ENCODE results near the gene NKRF.

NKRF gene

DNA sequence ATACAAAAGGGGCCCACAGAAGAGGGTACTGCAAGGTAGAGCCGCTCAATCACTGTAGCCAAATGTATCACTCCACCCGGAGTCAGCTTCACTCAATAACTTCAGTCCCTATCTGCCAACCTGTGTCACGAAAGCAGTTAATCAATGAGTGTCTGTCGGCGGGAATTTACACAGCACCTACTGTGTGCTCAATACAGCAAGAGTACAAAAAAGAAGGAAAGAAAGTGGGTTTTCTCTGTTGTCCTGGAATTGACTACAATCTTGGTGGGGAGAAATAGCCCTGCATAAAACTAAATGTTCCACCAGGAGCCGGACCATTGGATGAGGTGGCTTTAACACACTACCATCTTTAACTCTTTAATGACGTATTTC lies 780 bp upstream of the NKRF start:
- DNase-seq, result no peak

- DNase-seq, result peak; percentile 11
Observed at GRCh38 chrX:119605464-119606279, 552 bp downstream of the NKRF start.

- no peak for DNase-seq
Observed at GRCh38 chrX:119604766-119605463, 1.3 kb downstream of the NKRF start.

- DNase-seq, result no peak
Observed at GRCh38 chrX:119602701-119603255, 3.4 kb downstream of the NKRF start.

DNA sequence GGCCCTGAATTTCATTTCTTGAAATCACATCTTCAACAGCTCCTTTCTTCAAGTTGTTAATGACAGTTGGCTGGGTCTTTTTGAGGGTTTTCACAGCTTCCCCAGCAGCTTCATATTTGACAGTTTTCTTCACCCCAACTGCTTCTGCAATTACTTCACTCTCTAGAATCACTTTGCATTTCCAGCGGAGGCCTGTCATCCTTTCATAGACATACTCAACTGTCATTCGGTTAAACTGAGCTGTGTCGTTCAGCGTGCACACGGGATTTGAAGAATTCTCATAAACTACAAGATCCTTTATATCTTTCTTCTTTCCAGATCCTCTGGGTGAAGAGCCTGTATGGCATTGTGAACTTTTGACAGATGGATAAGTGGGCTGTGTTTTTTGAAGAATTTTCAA lies 16.4 kb downstream of the NKRF start:
- DNase-seq, result no peak

DNA sequence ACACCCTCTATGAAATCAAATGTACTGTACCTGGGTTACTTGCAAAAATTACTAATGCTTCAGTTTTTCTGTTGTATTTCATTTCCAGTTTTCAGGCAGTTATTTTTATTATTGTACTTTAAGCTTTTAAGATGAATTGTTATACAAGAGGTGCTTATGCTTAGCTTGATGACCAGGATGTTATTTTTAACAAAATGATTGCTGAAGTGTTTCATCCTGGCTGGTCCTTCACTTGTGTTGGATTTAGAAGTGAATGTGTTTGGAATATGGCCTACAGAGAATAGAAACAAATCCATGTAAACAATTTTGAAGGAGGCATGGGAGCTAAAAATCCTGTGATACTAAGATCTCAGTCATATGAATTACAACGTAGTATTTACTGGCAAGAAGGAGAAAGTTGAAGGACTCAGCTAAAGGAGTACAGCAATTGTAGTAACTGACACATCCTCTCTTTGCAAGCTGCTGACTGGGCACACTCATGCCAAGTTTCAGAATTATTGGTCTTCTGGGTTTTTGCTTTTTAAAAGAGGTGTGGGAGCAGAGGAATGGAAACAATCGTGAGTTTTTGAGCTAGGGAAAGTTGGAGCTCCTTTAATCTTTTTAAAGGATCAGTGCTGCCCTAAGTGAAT lies 22.7 kb downstream of the NKRF start:
- no peak for DNase-seq

DNA sequence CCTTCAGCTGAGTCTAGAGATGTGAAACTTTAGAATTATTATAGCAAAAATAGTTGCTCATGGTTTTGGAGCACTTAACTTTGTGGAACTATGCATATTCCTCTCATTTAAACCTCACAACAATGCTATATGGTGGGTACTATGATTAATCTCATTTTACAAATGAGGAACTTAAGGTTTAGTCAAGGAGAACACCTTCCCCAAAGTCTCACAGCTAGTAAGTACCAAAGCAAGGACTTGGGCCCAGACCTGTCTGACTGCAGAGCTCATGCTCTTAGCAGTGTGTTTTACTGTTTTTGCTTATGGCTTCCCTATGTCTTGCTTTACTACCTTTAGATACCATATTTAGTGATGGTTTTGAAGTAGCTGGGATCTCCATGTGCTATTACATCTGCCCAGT lies 26.8 kb downstream of the NKRF start:
- no peak for DNase-seq

DNA sequence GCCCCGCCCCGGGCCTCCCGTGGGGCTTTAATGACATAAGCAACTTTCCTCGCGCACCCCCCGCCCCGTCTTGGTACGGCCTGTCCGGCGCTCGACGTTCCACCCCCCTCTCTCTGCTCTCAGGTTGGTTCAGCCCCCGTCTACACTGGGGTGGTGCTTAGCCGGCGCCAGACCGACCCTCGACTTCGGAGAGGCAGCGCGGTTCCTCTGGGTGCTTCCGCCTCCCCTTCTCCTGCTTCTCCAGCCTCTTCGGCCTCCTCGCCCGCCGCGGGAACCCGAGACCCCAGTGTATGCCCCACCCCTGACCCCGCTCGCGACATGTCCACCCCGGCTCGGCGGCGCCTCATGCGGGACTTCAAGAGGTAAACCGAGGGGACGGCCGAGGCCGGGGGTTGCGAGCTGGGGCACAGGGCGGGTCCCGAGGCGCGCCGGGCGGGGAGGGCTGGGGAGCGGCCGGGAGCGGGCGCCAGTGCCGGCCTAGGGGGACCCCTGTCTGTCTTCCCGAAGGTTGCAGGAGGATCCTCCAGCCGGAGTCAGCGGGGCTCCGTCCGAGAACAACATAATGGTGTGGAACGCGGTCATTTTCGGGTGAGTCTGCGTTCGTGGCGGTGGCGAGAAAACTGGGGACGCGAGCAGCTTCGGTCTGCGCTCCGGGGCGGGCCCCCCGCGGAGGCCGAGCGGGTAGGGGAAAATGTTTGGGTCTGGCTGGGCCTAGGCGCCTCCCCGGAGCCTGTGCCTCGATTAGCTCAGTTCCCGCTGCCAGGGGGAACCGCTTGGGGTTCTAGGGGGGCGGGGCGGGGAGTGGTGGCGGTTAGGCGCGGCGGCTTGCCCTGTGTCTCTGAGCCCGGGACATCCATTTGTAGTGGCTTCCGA lies 31.6 kb downstream of the NKRF start, which contains the start of gene UBE2A:
TSS of gene UBE2A (plus strand) at position 170 of the 873 bp plus-strand sequence. CDS start at position 319, 149 bp downstream.
- peak; percentile 90 for DNase-seq

- DNase-seq, result no peak
Observed at GRCh38 chrX:119573840-119574393, 32.3 kb downstream of the NKRF start.

- DNase-seq, result no peak
Observed at GRCh38 chrX:119573222-119573621, 33.0 kb downstream of the NKRF start.

- DNase-seq, result no peak
Observed at GRCh38 chrX:119570351-119570835, 35.8 kb downstream of the NKRF start.

DNA sequence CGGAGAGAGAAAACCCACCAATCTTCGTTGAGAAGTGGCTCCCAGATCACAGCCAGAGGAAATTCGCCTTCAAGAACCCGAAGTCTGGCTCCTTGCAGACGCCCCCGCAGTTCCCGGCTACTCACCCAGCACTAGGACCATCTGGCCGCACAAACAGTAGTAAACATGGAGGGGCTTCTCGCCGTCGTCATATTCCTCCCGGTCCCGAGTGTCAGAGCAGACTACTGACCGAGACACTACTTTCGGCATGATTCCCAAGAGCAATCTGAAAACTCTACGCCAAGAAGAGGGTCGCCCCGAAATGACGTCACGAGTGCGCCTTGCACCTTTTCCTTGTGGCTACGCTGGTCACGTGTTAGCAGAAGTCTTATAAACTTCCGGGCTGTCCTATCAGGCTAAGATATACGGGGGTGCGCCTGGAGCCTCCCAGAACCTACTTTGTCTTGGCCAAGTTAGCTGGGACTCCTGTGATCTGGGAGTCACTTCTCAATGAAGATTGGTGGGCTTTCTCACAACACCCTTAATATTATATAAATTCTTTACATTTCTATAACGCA lies 41.0 kb downstream of the NKRF start, which contains the start of gene STEEP1:
TSS of gene STEEP1 (minus strand) at position 303 of the 557 bp plus-strand sequence. CDS start at position 249, 54 bp downstream.
- peak; percentile 89 for DNase-seq

DNA sequence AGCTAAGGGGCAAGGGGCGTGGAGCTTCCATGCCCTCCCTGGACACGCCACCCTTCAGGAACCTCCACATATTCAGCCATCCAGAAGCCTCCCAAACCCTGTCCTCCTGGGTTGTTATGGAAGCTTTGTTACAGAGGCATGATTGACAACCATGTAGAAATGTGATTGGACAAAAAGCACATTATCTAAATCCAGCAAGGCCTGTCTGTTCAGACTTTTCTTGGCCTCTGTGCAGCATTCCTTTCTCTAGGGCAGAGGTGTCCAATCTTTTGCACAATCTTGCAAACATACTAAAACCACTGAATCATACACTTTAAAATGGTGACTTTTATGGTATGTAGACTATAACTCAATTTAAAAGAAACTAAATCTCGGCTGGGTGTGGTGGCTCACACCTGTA lies 53.7 kb downstream of the NKRF start:
- no peak for DNase-seq

GRCh38 chrX:119549327-119550016 lies 56.8 kb downstream of the NKRF start:
- no peak for DNase-seq

DNA sequence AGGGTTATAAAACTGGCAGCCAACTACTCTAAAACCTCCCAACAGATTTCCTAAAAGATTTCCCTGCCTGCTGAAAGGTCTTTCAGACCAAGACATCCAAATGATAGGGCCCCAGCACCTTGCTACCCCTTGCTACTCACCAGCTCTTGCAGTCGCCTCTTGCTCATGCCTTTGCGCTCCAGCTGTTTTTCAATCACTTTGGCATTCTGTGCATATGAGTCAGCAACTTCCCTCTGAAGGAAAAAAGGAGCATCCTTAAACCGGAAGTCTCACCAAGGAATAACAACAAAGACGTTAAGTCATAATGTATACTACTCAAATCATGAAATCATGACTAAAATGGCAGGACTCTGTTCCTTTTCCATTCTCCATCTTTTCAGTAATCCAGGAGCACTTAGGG lies 65.0 kb downstream of the NKRF start:
- no peak for DNase-seq

GRCh38 chrX:119539872-119540271 lies 66.4 kb downstream of the NKRF start:
- DNase-seq, result no peak
